DOHH2 (cell line): ENCODE results near the gene PRDM16.

Experiments used
- H3F3A ChIP-seq: fragments of 200-600 bp; sonication (generic), shearing (Covaris generic); 2 replicates; pipeline ENCODE4 v1.6.0; 2016; ENCODE audit warnings: antibody characterized with exemption, mild to moderate bottlenecking; ENCODE audit not compliant: control insufficient read depth, insufficient read depth
- H3K27ac ChIP-seq: fragments of 200-600 bp; sonication (generic); 2 replicates; pipeline ENCODE4 v1.5.1; 2014; ENCODE audit warnings: low read depth, mild to moderate bottlenecking, low read length, moderate library complexity
- H3K27me3 ChIP-seq: fragments of 200-600 bp; sonication (generic); 2 replicates; pipeline ENCODE4 v1.6.1; 2014; ENCODE audit warnings: mild to moderate bottlenecking, low read length, mixed read lengths; ENCODE audit not compliant: control insufficient read depth
- H3K36me3 ChIP-seq: fragments of 200-600 bp; sonication (generic); 2 replicates; pipeline ENCODE4 v1.6.1; 2014; ENCODE audit warnings: mild to moderate bottlenecking, low read length, moderate library complexity, mixed read lengths; ENCODE audit not compliant: control insufficient read depth
- H3K4me1 ChIP-seq: fragments of 200-600 bp; sonication (generic); 2 replicates; pipeline ENCODE4 v1.6.1; 2014; ENCODE audit warnings: mild to moderate bottlenecking, low read length, mixed read lengths; ENCODE audit not compliant: control insufficient read depth
- H3K4me2 ChIP-seq: fragments of 200-600 bp; sonication (generic); 2 replicates; pipeline ENCODE4 v1.6.0; 2014; ENCODE audit warnings: mild to moderate bottlenecking, low read length, moderate library complexity
- H3K4me3 ChIP-seq: fragments of 200-600 bp; sonication (generic); 2 replicates; pipeline ENCODE4 v1.5.1; 2014; ENCODE audit warnings: mild to moderate bottlenecking, low read length, mixed read lengths
- H3K79me2 ChIP-seq: fragments of 200-600 bp; sonication (generic); 2 replicates; pipeline ENCODE4 v1.6.1; 2014; ENCODE audit warnings: mild to moderate bottlenecking, low read length, mixed read lengths; ENCODE audit not compliant: control insufficient read depth
- H3K9me2 ChIP-seq: fragments of 200-600 bp; sonication (generic); replicated peaks from 2 replicates; pipeline ENCODE4 v1.6.1; 2014; ENCODE audit warnings: mild to moderate bottlenecking, low read length, mixed read lengths; ENCODE audit not compliant: control insufficient read depth
- H3K9me3 ChIP-seq: fragments of 200-600 bp; sonication (generic); 2 replicates; pipeline ENCODE4 v1.6.1; 2014; ENCODE audit warnings: antibody characterized with exemption, low read length, mixed read lengths; ENCODE audit not compliant: control insufficient read depth, insufficient read depth
- H4K20me1 ChIP-seq: fragments of 200-600 bp; sonication (generic); 2 replicates; pipeline ENCODE4 v1.6.0; 2014; ENCODE audit warnings: low read depth, mild to moderate bottlenecking, antibody characterized with exemption, low read length, moderate library complexity; ENCODE audit not compliant: control insufficient read depth, insufficient read depth
- EZH2phosphoT487 ChIP-seq: fragments of 200-600 bp; sonication (generic); IDR thresholded peaks from 2 replicates; pipeline ENCODE4 v1.6.1; 2017; ENCODE audit warnings: borderline replicate concordance, mild to moderate bottlenecking, antibody characterized with exemption, low read length, moderate library complexity, mixed read lengths
- TF ChIP-seq, protein P1 (sequence below): fragments of 200-600 bp; sonication (generic); IDR thresholded peaks from one replicate; pipeline ENCODE4 v1.5.1; 2014; ENCODE audit warnings: antibody characterized with exemption, mild to moderate bottlenecking, low read depth, low read length; ENCODE audit not compliant: poor library complexity, severe bottlenecking

Gene PRDM16

DNA sequence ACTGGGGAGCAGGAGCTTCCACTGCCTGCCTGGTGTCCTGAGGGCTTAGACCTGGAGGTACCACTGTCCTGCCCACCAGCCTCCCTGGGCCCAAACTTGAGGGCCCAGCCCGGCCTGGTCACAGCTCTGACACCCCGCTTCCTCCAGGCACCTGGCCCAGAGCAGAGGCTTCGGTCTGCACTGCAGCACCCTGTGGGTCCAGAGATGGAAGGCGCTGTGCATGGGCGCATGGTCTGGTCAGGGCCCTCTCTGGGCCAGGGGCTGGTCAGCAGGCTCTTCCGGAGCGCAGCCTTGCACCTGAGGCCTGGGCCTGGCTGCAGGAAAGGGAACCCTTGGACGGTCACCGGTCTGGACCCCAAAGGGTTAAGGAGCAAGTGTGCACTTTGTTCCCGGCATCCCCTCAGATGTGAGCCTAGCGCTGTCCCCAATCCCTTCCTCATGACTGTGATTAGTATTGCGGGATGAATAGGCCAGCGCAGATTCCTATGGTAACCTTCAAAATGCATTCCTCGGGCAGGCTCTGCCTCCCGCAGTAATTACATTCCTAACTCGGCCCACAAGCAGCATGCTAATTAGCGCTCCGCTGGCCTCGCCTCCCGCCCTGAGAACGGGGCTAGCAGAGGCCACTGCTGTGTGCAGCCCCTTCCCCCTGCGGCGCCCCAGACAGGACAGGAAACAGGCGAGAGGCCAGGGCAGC, 36.3 kb downstream of the PRDM16 start:
- no peaks in the 10 kb centered on the region for H3K9me3 ChIP-seq
- H3K4me3 ChIP-seq: no peak overlapping the region
- TF ChIP-seq EZH2phosphoT487: no peak
- TF ChIP-seq, protein P1, sequence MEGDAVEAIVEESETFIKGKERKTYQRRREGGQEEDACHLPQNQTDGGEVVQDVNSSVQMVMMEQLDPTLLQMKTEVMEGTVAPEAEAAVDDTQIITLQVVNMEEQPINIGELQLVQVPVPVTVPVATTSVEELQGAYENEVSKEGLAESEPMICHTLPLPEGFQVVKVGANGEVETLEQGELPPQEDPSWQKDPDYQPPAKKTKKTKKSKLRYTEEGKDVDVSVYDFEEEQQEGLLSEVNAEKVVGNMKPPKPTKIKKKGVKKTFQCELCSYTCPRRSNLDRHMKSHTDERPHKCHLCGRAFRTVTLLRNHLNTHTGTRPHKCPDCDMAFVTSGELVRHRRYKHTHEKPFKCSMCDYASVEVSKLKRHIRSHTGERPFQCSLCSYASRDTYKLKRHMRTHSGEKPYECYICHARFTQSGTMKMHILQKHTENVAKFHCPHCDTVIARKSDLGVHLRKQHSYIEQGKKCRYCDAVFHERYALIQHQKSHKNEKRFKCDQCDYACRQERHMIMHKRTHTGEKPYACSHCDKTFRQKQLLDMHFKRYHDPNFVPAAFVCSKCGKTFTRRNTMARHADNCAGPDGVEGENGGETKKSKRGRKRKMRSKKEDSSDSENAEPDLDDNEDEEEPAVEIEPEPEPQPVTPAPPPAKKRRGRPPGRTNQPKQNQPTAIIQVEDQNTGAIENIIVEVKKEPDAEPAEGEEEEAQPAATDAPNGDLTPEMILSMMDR: no peak
- H3K36me3 ChIP-seq: no peaks in the 10 kb centered on the region
- H3K27me3 ChIP-seq: no peaks in the 10 kb centered on the region
- no peak overlapping the region for H3K27ac ChIP-seq
- H3K4me2 ChIP-seq: no peak overlapping the region
- H3K9me2 ChIP-seq: no peaks in the 10 kb centered on the region
- no peaks in the 10 kb centered on the region for H3K79me2 ChIP-seq
- no peaks in the 10 kb centered on the region for H3K4me1 ChIP-seq
- H4K20me1 ChIP-seq: no peaks in the 10 kb centered on the region
- H3F3A ChIP-seq: no peaks in the 10 kb centered on the region

DNA sequence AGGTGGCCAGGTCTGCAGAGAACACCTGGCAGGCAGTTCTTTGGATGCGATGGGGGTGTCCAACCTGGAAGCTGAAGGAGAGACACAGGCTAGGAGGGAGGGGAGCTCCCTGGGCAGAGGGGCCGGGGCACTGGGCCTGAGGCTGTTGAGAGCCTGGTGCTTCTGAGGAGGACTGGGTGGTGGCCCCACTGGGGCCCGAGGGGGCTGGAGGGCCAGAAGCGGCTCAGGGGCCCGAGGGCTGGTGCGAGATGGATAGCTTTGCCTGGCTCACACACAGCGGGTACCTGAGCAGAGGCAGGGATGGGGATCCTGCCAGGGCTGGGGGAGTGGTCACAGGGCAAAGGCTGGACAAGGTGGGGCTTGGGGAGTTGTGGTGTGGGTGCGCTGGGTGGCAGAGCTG, 37.2 kb downstream of the PRDM16 start:
- Histone ChIP-seq H3K4me3 (no peak overlapping the region), H3K9me2 (no peaks in the 10 kb centered on the region), H3K27me3 (no peaks in the 10 kb centered on the region), H3K9me3 (no peaks in the 10 kb centered on the region), H3K27ac (no peak overlapping the region), H3K4me1 (no peaks in the 10 kb centered on the region), H3K36me3 (no peaks in the 10 kb centered on the region), H3F3A (no peaks in the 10 kb centered on the region), H3K79me2 (no peaks in the 10 kb centered on the region), H3K4me2 (no peak overlapping the region), H4K20me1 (no peaks in the 10 kb centered on the region)
- TF ChIP-seq EZH2phosphoT487: no peak
- TF ChIP-seq, protein P1: no peak

DNA sequence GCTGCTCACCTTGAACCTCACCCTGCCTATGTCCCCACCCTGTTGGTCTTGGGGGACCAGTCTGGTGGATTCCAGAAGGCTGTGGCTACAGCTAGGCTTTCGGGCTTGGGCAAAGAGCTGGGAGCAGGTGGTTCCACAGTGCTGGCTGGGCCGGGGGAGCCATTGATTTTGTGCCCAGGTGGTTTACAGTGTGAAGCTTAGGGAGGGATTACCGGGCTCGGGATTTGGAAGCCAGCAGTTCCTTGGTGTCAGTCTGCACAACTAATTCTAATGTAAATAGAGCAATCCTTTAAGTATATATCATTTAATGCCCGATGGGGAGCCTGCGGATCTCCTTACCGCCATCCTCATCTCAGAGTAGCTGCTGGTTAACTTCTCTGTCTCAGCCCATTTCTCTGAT, 38.2 kb downstream of the PRDM16 start:
- H3K27ac ChIP-seq: no peak overlapping the region
- H3K4me3 ChIP-seq: no peak overlapping the region
- no peaks in the 10 kb centered on the region for H3K79me2 ChIP-seq
- no peak overlapping the region for H3K4me2 ChIP-seq
- no peaks in the 10 kb centered on the region for H3K9me3 ChIP-seq
- H3F3A ChIP-seq: no peaks in the 10 kb centered on the region
- no peaks in the 10 kb centered on the region for H3K36me3 ChIP-seq
- no peak for TF ChIP-seq EZH2phosphoT487
- TF ChIP-seq, protein P1: no peak
- H3K9me2 ChIP-seq: no peaks in the 10 kb centered on the region
- no peaks in the 10 kb centered on the region for H4K20me1 ChIP-seq
- H3K4me1 ChIP-seq: no peaks in the 10 kb centered on the region
- H3K27me3 ChIP-seq: no peaks in the 10 kb centered on the region
